ENCODE results near the gene BAG5.

- TF ChIP-seq, protein P1, sequence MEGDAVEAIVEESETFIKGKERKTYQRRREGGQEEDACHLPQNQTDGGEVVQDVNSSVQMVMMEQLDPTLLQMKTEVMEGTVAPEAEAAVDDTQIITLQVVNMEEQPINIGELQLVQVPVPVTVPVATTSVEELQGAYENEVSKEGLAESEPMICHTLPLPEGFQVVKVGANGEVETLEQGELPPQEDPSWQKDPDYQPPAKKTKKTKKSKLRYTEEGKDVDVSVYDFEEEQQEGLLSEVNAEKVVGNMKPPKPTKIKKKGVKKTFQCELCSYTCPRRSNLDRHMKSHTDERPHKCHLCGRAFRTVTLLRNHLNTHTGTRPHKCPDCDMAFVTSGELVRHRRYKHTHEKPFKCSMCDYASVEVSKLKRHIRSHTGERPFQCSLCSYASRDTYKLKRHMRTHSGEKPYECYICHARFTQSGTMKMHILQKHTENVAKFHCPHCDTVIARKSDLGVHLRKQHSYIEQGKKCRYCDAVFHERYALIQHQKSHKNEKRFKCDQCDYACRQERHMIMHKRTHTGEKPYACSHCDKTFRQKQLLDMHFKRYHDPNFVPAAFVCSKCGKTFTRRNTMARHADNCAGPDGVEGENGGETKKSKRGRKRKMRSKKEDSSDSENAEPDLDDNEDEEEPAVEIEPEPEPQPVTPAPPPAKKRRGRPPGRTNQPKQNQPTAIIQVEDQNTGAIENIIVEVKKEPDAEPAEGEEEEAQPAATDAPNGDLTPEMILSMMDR (IDR thresholded peaks at IDR 0.05; ENCODE audit: insufficient read depth, low read length, poor library complexity, severe bottlenecking) = no peak
- TF ChIP-seq EZH2phosphoT487 (conservative IDR thresholded peaks at IDR 0.05; ENCODE audit: low read length) = no peak
These were observed 33.7 kb downstream of the BAG5 start, which contains the start of gene TRMT61A for GRCh38 chr14:103528587-103529382.

Measured in SU-DHL-6 (cell line).